GM19193 (cell line): Measurements from ENCODE around the gene CALCR.

Source experiments
- POLR2A ChIP-seq: IDR thresholded peaks from 4 replicates; pipeline ENCODE4 v1.6.1; 2011; ENCODE audit not compliant: insufficient read depth, insufficient read length; ENCODE audit errors: extremely low read depth

Gene CALCR

GRCh38 chr7:93503088-93503487 is 71.4 kb downstream of the CALCR start:
- no peak for TF ChIP-seq POLR2A

GRCh38 chr7:93476491-93477344 is 97.8 kb downstream of the CALCR start:
- no peak for TF ChIP-seq POLR2A

- no peak for TF ChIP-seq POLR2A
Observed at GRCh38 chr7:93475811-93476210, 98.7 kb downstream of the CALCR start.

- TF ChIP-seq POLR2A = no peak
Observed at GRCh38 chr7:93471456-93471855, 103.1 kb downstream of the CALCR start.

- no peak for TF ChIP-seq POLR2A
Observed at GRCh38 chr7:93463764-93464163, 110.8 kb downstream of the CALCR start.

- TF ChIP-seq POLR2A = no peak
Observed at GRCh38 chr7:93461350-93461749, 113.2 kb downstream of the CALCR start.

- no peak for TF ChIP-seq POLR2A
Observed at GRCh38 chr7:93453262-93453661, 121.3 kb downstream of the CALCR start.

- TF ChIP-seq POLR2A = no peak
Observed at GRCh38 chr7:93448176-93448575, 126.3 kb downstream of the CALCR start.

GRCh38 chr7:93447509-93447908 is 127.0 kb downstream of the CALCR start:
- TF ChIP-seq POLR2A = no peak

- no peak for TF ChIP-seq POLR2A
Observed at GRCh38 chr7:93442478-93443224, 131.9 kb downstream of the CALCR start.

GRCh38 chr7:93435791-93436190 is 138.7 kb downstream of the CALCR start:
- TF ChIP-seq POLR2A = no peak

- TF ChIP-seq POLR2A = no peak
Observed at GRCh38 chr7:93432130-93432529, 142.4 kb downstream of the CALCR start.

- no peak for TF ChIP-seq POLR2A
Observed at GRCh38 chr7:93430917-93431588, 143.5 kb downstream of the CALCR start.

- no peak for TF ChIP-seq POLR2A
Observed at GRCh38 chr7:93429563-93429962, 145.0 kb downstream of the CALCR start.

- TF ChIP-seq POLR2A = no peak
Observed at GRCh38 chr7:93427107-93427506, 147.4 kb downstream of the CALCR start.

- TF ChIP-seq POLR2A = no peak
Observed at GRCh38 chr7:93426155-93426696, 148.3 kb downstream of the CALCR start.

- TF ChIP-seq POLR2A = no peak
Observed at GRCh38 chr7:93414574-93414973, 159.9 kb downstream of the CALCR start.
